CD4-positive, alpha-beta T cell treated with Interleukin-6 at 100 ng/mL for 8 hours (primary cell): ENCODE results near the gene GALNT18.

ENCODE experiments used
- DNase-seq: peaks from one replicate; pipeline ENCODE4 v3.0.0-alpha.2; 2020; ENCODE audit warnings: mixed read lengths, low spot score

GALNT18 gene

GRCh38 chr11:11430431-11430830, 191.4 kb downstream of the GALNT18 start:
- no peak for DNase-seq

- no peak for DNase-seq
Observed at GRCh38 chr11:11428714-11429113, 193.1 kb downstream of the GALNT18 start.

GRCh38 chr11:11427542-11427941, 194.3 kb downstream of the GALNT18 start:
- no peak for DNase-seq

GRCh38 chr11:11427140-11427539, 194.7 kb downstream of the GALNT18 start:
- DNase-seq: no peak

- DNase-seq: no peak
Observed at GRCh38 chr11:11426226-11426952, 195.4 kb downstream of the GALNT18 start.

GRCh38 chr11:11425806-11426205, 196.0 kb downstream of the GALNT18 start:
- no peak for DNase-seq

- no peak for DNase-seq
Observed at GRCh38 chr11:11424688-11425087, 197.1 kb downstream of the GALNT18 start.

GRCh38 chr11:11422411-11423128, 199.2 kb downstream of the GALNT18 start:
- no peak for DNase-seq

- no peak for DNase-seq
Observed at GRCh38 chr11:11421509-11421908, 200.3 kb downstream of the GALNT18 start.

GRCh38 chr11:11420899-11421285, 200.9 kb downstream of the GALNT18 start:
- DNase-seq: no peak

GRCh38 chr11:11420191-11420898, 201.5 kb downstream of the GALNT18 start:
- no peak for DNase-seq

- no peak for DNase-seq
Observed at GRCh38 chr11:11419747-11420146, 202.1 kb downstream of the GALNT18 start.

- DNase-seq: no peak
Observed at GRCh38 chr11:11416917-11417316, 204.9 kb downstream of the GALNT18 start.

- DNase-seq: no peak
Observed at GRCh38 chr11:11416502-11416901, 205.3 kb downstream of the GALNT18 start.

- DNase-seq: no peak
Observed at GRCh38 chr11:11415901-11416300, 205.9 kb downstream of the GALNT18 start.

- no peak for DNase-seq
Observed at GRCh38 chr11:11414996-11415395, 206.8 kb downstream of the GALNT18 start.

GRCh38 chr11:11413776-11414175, 208.0 kb downstream of the GALNT18 start:
- DNase-seq: no peak

GRCh38 chr11:11411401-11411985, 210.3 kb downstream of the GALNT18 start:
- no peak for DNase-seq

- DNase-seq: no peak
Observed at GRCh38 chr11:11409901-11410300, 211.9 kb downstream of the GALNT18 start.

- DNase-seq: no peak
Observed at GRCh38 chr11:11409224-11409623, 212.6 kb downstream of the GALNT18 start.

GRCh38 chr11:11408436-11409221, 213.2 kb downstream of the GALNT18 start:
- DNase-seq: no peak

GRCh38 chr11:11407763-11408084, 214.1 kb downstream of the GALNT18 start:
- DNase-seq: no peak
